ENCODE results near the gene RARA. TPM values are rescaled to one million over a fixed set of nuclear protein-coding genes. Genes with fewer than 3 reads are reported as not detected.

Gene RARA
- 48.2 and 57.2 TPM in 2 replicates for total RNA-seq

GRCh38 chr17:40309031-40309948 is at the start of gene RARA:
Gene RARA, plus strand, starts transcription at chr17:40309180. Its CDS starts 22,039 bp downstream, at chr17:40331219.
- no peaks in the 10 kb centered on the region for H3K36me3 ChIP-seq (ENCODE audit: control insufficient read depth, insufficient read depth, low read length)
- no peak for TF ChIP-seq CTCF (IDR thresholded peaks at IDR 0.05; ENCODE audit: insufficient read depth, low read length, poor library complexity, severe bottlenecking)
- no peak for DNase-seq (ENCODE audit: low read depth)
- H3K27me3 ChIP-seq (ENCODE audit: control insufficient read depth, insufficient read depth, low read length) = no peaks in the 10 kb centered on the region
- peak within 1 kb of the TSS; percentile 58 for H3K4me3 ChIP-seq (ENCODE audit: low read depth, low read length)

GRCh38 chr17:40259505-40259904 is 49.5 kb upstream of the RARA start:
- H3K36me3 ChIP-seq (ENCODE audit: control insufficient read depth, insufficient read depth, low read length) = peaks cover 2% of the 10 kb centered on the region
- H3K27me3 ChIP-seq (ENCODE audit: control insufficient read depth, insufficient read depth, low read length) = no peaks in the 10 kb centered on the region
- no peak overlapping the region for H3K4me3 ChIP-seq (ENCODE audit: low read depth, low read length)
- no peak for DNase-seq (ENCODE audit: low read depth)
- TF ChIP-seq CTCF (IDR thresholded peaks at IDR 0.05; ENCODE audit: insufficient read depth, low read length, poor library complexity, severe bottlenecking) = no peak

GRCh38 chr17:40260528-40260927 is 48.5 kb upstream of the RARA start:
- Histone ChIP-seq H3K4me3 (ENCODE audit: low read depth, low read length) (no peak overlapping the region), H3K36me3 (ENCODE audit: control insufficient read depth, insufficient read depth, low read length) (peaks cover 2% of the 10 kb centered on the region), H3K27me3 (ENCODE audit: control insufficient read depth, insufficient read depth, low read length) (no peaks in the 10 kb centered on the region)
- DNase-seq (ENCODE audit: low read depth) = no peak
- TF ChIP-seq CTCF (IDR thresholded peaks at IDR 0.05; ENCODE audit: insufficient read depth, low read length, poor library complexity, severe bottlenecking) = no peak

- no peak for DNase-seq (ENCODE audit: low read depth)
- Histone ChIP-seq H3K27me3 (ENCODE audit: control insufficient read depth, insufficient read depth, low read length) (no peaks in the 10 kb centered on the region), H3K4me3 (ENCODE audit: low read depth, low read length) (no peak overlapping the region), H3K36me3 (ENCODE audit: control insufficient read depth, insufficient read depth, low read length) (peaks cover 2% of the 10 kb centered on the region)
- no peak for TF ChIP-seq CTCF (IDR thresholded peaks at IDR 0.05; ENCODE audit: insufficient read depth, low read length, poor library complexity, severe bottlenecking)
Observed at GRCh38 chr17:40264458-40265185, 44.4 kb upstream of the RARA start.

GRCh38 chr17:40265337-40265736 is 43.6 kb upstream of the RARA start:
- no peaks in the 10 kb centered on the region for H3K27me3 ChIP-seq (ENCODE audit: control insufficient read depth, insufficient read depth, low read length)
- no peak for DNase-seq (ENCODE audit: low read depth)
- TF ChIP-seq CTCF (IDR thresholded peaks at IDR 0.05; ENCODE audit: insufficient read depth, low read length, poor library complexity, severe bottlenecking) = no peak
- no peak overlapping the region for H3K4me3 ChIP-seq (ENCODE audit: low read depth, low read length)
- peaks cover 2% of the 10 kb centered on the region for H3K36me3 ChIP-seq (ENCODE audit: control insufficient read depth, insufficient read depth, low read length)
